Vagina (tissue), 2 donors: ENCODE results near the gene LHFPL3.

ENCODE experiments used
- POLR2AphosphoS5 ChIP-seq, 2 donors: sonication (generic); formaldehyde crosslinking; IDR thresholded peaks; one replicate each; pipeline ENCODE4 v1.9.0; 2017; ENCODE audit warnings: antibody characterized with exemption in 2 of 2, mild to moderate bottlenecking in 2 of 2, low read depth in 1 of 2; ENCODE audit not compliant: insufficient read depth in 1 of 2
- TF ChIP-seq, protein P1 (sequence below), 3 experiments: fragments of 450-650 bp in 2 of 3; fragments of 200-600 bp in 1 of 3; sonication (generic) in 1 of 3; IDR thresholded peaks; one replicate each; pipeline ENCODE4 v1.5.1; 2017 to 2019; ENCODE audit warnings: antibody characterized with exemption in 3 of 3, mild to moderate bottlenecking in 2 of 3, moderate library complexity in 2 of 3

DNA sequence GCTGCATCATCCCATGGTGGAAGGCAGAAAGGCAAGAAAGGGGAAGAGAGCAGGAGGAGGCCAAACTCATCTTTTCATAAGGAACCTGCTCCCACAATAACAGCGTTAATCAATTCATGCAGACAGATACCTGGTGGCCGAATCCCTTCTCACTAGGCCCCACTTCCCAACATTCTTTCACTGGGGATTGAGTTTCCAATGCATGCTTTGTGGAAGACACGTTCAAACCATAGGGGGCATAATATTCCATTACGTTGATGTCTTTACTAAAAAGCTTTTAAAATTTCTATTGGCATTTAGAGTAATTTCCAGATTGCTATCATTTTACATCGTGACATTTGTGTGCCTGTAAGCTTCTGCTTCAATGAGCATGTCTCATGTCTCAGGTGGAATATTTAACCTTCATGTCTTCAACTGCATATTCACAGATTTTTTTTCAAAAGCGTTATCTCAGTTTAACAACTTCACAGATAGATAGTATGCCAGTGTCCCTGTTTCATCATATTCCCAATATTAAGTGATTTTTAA is 88.5 kb downstream of the LHFPL3 start:
- TF ChIP-seq, protein P1, sequence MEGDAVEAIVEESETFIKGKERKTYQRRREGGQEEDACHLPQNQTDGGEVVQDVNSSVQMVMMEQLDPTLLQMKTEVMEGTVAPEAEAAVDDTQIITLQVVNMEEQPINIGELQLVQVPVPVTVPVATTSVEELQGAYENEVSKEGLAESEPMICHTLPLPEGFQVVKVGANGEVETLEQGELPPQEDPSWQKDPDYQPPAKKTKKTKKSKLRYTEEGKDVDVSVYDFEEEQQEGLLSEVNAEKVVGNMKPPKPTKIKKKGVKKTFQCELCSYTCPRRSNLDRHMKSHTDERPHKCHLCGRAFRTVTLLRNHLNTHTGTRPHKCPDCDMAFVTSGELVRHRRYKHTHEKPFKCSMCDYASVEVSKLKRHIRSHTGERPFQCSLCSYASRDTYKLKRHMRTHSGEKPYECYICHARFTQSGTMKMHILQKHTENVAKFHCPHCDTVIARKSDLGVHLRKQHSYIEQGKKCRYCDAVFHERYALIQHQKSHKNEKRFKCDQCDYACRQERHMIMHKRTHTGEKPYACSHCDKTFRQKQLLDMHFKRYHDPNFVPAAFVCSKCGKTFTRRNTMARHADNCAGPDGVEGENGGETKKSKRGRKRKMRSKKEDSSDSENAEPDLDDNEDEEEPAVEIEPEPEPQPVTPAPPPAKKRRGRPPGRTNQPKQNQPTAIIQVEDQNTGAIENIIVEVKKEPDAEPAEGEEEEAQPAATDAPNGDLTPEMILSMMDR (IDR thresholded peaks at IDR 0.05): no peak
- no peak for TF ChIP-seq POLR2AphosphoS5 (IDR thresholded peaks at IDR 0.05; ENCODE audit: insufficient read depth in 1 of 2, low read depth in 1 of 2)
